Activated CD4-positive, alpha-beta T cell treated with anti-CD3 and anti-CD28 coated beads for 4 hours (primary cell): ENCODE results near the gene MBD6.

Source experiments
- DNase-seq, 2 donors: peaks; one replicate each; pipeline ENCODE4 v3.0.0-alpha.2; 2020

The MBD6 gene

GRCh38 chr12:57530396-57531142, 7.9 kb downstream of the MBD6 start:
- DNase-seq, result no peak

GRCh38 chr12:57531836-57532235, 9.2 kb downstream of the MBD6 start:
- no peak for DNase-seq

- no peak for DNase-seq
Observed at GRCh38 chr12:57533108-57533507, 10.5 kb downstream of the MBD6 start.

GRCh38 chr12:57534250-57534649, 11.6 kb downstream of the MBD6 start:
- no peak for DNase-seq

- DNase-seq, result no peak
Observed at GRCh38 chr12:57534991-57535543, 12.4 kb downstream of the MBD6 start.

- DNase-seq, result no peak
Observed at GRCh38 chr12:57535764-57536596, 13.4 kb downstream of the MBD6 start.

GRCh38 chr12:57536597-57536942, 13.9 kb downstream of the MBD6 start:
- DNase-seq, result no peak

GRCh38 chr12:57539134-57539768, 16.6 kb downstream of the MBD6 start:
- no peak for DNase-seq

GRCh38 chr12:57541001-57541400, 18.4 kb downstream of the MBD6 start:
- no peak for DNase-seq

- DNase-seq, result no peak
Observed at GRCh38 chr12:57541717-57542116, 19.1 kb downstream of the MBD6 start.

GRCh38 chr12:57543581-57543980, 21.0 kb downstream of the MBD6 start:
- no peak for DNase-seq

GRCh38 chr12:57545809-57546437, 23.3 kb downstream of the MBD6 start:
- DNase-seq, result no peak

GRCh38 chr12:57546438-57547287, 24.0 kb downstream of the MBD6 start, which contains the start of gene DCTN2:
Gene DCTN2 (minus strand): TSS chr12:57547192. CDS start chr12:57547063, 129 bp downstream.
- DNase-seq, result peak; percentile 91 to 94

GRCh38 chr12:57547288-57548012, 24.8 kb downstream of the MBD6 start:
- DNase-seq, result no peak

GRCh38 chr12:57548013-57548315, 25.3 kb downstream of the MBD6 start:
- no peak for DNase-seq

- DNase-seq, result no peak
Observed at GRCh38 chr12:57548488-57548887, 25.9 kb downstream of the MBD6 start.

GRCh38 chr12:57549203-57549908, 26.7 kb downstream of the MBD6 start:
- no peak for DNase-seq

- peak; percentile 38 to 39 for DNase-seq
Observed at GRCh38 chr12:57549909-57550640, 27.5 kb downstream of the MBD6 start, which contains the start of gene KIF5A. Gene KIF5A (plus strand): TSS chr12:57550044. CDS start chr12:57550272, 228 bp downstream.

- DNase-seq, result no peak
Observed at GRCh38 chr12:57550641-57551549, 28.3 kb downstream of the MBD6 start.
